Thyroid gland (tissue), 4 donors: Measurements from ENCODE around the gene SLC66A1.

Source experiments
- CTCF ChIP-seq, 6 experiments: fragments of 200-600 bp in 3 of 6; fragments of 450-650 bp in 3 of 6; sonication (generic) in 3 of 6; IDR thresholded peaks; one replicate each; pipeline ENCODE4 v1.5.1; 2016 to 2019; ENCODE audit warnings: antibody characterized with exemption in 6 of 6, mild to moderate bottlenecking in 2 of 6, inconsistent platforms in 1 of 6, moderate library complexity in 1 of 6
- POLR2A ChIP-seq, 2 donors: fragments of 450-650 bp; IDR thresholded peaks; one replicate each; pipeline ENCODE4 v1.6.1; 2017; ENCODE audit warnings: antibody characterized with exemption in 2 of 2, mild to moderate bottlenecking in 2 of 2, moderate library complexity in 1 of 2

- TF ChIP-seq CTCF (IDR thresholded peaks at IDR 0.05) (no peak), POLR2A (IDR thresholded peaks at IDR 0.05) (no peak)
Measured at GRCh38 chr1:19349999-19350398, 37.9 kb downstream of the SLC66A1 start.
